GM12873 (cell line): ENCODE results near the gene TRIM25.

Experiments used
- CTCF ChIP-seq: IDR thresholded peaks from 2 replicates; pipeline ENCODE4 v1.5.1; 2012; ENCODE audit warnings: low read depth, mild to moderate bottlenecking, moderate library complexity, low read length, control low read depth; ENCODE audit not compliant: insufficient read depth; ENCODE audit errors: missing control alignments

The TRIM25 gene

GRCh38 chr17:56892333-56892732 is 21.5 kb downstream of the TRIM25 start:
- no peak for TF ChIP-seq CTCF

DNA sequence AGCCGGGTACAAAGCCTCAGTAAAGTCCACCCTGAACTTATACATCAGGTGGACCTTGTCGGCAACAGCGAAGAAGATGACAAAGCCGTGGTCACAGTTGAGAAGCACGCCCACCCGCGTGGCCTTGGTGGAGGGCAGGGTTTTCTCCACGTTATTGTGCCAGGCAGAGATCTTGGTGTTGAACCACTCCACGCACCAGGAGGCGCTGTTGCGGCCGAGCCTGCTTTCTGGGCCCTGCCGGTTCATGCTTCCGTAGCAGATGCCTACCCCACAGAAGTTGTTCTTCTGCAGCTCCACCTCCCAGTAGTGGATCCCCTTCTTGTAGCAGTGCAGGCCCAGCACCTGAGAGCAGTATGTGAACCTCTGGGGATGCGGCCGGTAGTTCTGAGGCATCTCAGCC is 22.1 kb downstream of the TRIM25 start:
- TF ChIP-seq CTCF, result peak; percentile 47

GRCh38 chr17:56890906-56891674 is 22.8 kb downstream of the TRIM25 start:
- TF ChIP-seq CTCF, result no peak

DNA sequence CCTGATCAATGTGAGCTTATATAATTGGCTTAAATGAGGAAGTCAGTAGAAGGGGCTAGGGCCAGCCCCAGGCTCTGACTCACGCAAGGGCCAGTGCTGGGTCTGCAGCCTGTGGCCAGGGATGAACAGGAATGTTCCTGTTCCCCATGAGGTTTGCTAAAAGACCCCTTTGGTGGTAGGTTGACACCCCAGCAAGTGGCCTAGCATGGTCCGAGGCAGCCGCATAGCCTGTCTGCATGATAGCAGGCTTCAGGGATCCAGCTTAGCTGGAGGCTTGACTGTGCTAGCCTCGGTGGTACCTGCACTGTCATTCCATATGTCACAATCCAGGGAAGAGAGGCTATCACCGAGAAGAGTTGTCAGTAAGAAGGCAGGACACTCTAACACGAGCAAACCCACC is 23.5 kb downstream of the TRIM25 start:
- TF ChIP-seq CTCF, result no peak

- TF ChIP-seq CTCF, result no peak
Measured at GRCh38 chr17:56887552-56888467, 26.0 kb downstream of the TRIM25 start.

DNA sequence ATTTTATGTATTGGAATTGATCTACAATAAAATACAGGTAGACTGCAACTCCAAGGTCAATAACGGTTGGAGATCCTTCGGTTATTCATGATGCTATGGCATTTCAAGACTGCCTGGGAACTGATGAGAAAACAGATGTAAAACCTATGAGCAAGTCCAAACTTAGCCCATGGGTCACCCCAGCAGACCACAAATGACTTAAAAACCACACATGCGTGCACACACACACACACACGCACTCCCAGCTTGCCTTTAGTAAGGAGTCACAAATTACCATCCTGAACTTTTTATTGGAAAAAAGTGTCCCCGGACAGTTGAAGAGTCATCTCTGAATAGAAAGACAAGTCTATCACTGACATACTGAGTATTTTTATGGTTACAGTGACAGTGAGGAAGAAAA is 26.7 kb downstream of the TRIM25 start:
- TF ChIP-seq CTCF, result no peak

DNA sequence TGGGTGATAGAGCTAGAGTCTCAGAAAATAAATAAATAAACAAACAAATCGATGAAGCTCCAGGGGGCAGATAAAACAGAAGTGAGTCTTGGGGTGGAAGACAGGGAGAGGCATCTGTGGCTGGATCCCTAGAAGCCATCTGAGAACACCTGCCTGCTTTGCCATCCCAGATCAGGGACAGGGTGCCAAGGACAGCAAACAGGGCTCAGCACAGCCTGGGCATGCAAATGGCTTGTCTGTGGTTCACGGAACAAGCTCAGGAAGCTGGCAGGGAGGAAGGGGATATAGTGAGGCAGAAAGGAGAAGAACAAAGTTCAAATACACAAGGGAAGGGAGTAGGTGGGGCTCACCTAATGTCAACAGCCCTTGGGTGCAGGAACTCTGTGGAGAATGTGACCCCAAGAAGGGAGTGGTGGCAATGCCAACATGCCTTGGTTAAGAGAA is 27.5 kb downstream of the TRIM25 start:
- TF ChIP-seq CTCF, result no peak
